CD4-positive, alpha-beta T cell treated with Interleukin-15 for 1 hour (primary cell): Measurements from ENCODE around the gene TENT5D.
"Not testable (repeated sequence)": the region's sequence is repeated elsewhere in the genome, so short reads cannot be mapped to it uniquely, and the experiment has no call there.

Experiments
- DNase-seq: peaks from one replicate; pipeline ENCODE4 v3.0.0-alpha.2; 2020

Gene TENT5D

DNA sequence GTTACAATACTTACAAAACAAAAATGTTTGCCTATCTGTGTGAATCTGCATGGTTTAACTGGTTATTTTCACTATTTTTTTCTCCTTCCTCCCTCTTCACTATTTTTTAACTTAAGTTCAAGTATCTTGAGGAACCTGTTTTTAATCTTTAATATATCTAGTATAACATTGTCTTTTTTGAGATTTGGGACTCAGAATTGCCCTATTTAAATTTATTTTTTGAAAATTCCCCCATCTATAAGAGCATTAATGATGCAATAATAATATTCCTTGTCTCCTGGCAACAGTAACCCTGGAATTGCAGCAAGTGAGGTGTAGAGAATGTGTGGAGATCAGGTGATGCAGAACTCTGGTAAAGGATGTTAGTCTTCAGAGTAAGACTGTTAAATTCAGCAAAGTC is at the start of gene TENT5D:
TENT5D (plus strand) TSS at position 301 of the 400 bp plus-strand sequence. CDS start 22,093 bp downstream, outside the sequence.
- DNase-seq: no peak

DNA sequence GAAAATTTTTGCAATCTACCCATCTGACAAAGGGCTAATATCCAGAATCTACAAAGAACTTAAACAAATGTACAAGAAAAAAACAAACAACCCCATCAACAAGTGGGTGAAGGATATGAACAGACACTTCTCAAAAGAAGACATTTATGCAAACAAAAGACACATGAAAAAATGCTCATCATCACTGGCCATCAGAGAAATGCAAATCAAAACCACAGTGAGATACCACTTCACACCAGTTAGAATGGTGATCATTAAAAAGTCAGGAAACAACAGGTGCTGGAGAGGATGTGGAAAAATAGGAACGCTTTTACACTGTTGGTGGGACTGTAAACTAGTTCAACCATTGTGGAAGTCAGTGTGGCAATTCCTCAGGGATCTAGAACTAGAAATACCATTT is 34.6 kb upstream of the TENT5D start:
- DNase-seq: not testable (repeated sequence)

DNA sequence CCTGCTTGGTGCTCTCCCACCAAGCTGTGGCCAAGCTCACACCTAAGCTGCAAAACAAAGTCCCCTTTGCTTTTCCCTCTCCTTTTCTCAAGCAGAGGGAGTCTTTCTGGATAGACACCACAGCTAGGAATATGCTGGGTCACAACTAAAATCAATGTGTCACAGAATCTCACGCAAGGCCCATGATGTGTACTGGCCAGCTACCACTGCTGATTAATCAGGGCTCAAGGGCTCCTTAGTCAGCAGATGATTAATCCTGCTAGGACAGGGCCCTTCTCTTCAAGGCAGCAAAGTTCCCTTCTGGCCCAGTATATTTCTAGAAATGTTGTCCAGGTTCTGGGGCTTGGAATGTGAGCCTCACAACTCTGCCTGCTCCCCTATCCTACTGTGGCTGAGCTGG is 32.0 kb upstream of the TENT5D start:
- no peak for DNase-seq

DNA sequence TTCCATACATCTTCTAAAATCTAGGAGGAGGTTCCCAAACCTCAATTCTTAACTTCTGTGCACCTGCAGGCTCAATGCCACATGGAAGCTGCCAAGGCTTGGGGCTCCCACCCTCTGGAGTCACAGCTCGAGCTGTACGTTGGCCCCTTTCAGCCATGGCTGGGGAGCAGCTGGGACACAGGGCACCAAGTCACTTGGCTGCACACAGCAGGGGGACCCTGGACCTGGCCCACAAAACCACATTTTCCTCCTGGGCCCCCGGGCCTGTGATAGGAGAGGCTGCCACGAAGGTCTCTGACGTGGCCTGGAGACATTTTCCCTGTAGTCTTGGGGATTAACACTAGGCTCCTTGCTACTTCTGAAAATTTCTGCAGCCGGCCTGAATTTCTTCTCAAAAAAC is 8.2 kb upstream of the TENT5D start:
- no peak for DNase-seq

DNA sequence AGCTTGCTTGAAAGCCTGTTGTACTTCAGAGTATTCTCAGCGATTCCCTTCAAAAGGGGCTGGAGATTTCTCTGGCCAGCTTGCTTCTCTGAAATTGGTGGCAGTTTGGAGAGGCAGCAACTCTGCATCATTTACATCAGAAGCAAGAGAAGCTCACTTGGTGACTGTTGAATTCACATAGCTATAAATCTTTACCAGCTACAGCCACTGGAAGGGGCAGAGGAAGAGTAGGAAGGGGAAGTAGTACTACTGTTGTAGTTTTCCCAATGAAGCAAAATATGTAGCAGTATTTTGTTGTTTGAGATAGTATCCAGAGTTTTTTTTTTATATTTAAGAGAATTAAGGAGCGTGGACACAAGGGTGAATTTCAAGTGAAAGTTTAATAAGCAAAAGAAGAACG is 2.8 kb downstream of the TENT5D start:
- DNase-seq: no peak

DNA sequence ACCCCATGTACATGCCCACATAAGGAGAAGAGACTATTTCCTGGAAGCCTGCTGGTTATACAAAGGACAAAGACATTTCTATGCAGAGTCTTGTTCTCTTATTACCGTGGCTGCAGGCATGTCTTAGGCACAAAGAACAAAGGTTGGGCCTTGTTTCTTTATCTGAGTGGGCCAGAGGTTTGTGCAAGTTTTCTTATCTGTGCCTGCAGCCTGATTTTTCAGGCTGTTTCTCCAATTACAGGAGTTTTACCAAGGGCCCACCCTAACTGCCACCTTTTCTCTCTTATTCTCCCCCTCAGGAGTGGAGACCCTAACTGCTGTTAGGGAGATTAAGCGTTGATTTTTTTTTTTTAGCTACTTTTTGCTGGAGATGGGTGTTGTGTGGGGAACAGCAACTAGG is 3.5 kb downstream of the TENT5D start:
- DNase-seq: no peak

DNA sequence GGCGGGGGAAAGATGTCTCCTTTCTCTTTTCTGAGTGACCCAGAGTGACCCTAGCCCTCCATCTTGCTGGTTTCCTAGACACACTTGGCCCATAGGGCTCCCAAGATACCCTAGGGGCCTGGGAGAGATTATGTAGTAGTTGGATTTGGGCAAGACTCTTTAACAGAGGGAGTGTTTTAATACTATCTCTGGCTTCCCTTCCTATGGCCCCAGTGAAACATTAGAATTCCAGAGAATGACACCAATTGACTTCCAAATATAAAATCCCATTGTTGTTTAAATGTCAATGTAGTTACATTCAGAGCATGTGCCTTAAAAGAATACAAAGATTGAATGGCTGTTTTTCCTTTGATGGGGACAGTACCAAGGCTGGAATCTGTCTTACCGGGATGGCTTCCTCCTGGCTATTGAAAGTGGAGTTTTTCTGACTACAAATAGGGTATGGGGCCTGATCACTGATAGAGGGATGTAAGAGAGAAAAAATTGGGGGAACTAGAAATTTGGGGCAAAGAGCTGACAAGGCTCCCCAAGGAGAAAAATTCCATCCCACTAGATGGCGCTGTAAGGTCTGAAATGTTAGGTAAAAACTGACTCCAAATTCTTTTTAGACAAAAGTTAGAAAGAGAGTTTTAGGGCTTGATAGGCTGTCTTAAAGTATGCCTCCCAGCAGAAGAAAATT is 10.7 kb downstream of the TENT5D start:
- no peak for DNase-seq

DNA sequence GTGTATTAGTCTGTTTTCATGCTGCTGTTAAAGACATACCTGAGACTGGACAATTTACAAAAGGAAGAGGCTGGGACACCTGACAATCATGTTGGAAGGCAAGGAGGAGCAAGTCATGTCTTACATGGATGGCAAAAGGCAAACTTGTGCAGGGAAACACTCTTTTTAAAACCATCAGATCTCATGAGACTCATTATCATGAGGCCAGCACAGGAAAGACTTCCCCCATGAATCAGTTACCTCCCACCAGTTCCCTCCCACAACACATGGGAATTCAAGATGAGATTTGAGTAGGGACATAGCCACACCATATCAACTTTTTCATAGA is 11.2 kb downstream of the TENT5D start:
- no peak for DNase-seq

DNA sequence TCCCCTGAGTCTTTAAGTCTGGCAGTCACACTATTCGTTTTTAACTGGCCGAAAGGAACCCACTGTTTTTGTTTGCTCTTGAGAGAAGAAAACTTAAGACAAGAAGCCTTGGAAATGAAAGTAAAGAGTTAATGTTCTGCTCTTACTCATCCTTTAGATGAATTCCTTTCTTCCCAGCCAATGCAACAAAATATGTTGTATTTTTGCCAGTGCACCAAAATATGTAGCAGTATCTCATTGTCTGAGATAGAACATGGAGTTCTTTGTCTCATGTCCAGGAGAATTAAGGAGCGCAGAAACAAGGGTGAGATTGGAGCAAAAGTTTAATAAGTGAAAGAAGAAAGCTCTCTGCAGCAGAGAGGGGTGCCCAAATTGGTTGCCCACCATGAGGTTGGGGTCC is 12.2 kb downstream of the TENT5D start:
- no peak for DNase-seq

DNA sequence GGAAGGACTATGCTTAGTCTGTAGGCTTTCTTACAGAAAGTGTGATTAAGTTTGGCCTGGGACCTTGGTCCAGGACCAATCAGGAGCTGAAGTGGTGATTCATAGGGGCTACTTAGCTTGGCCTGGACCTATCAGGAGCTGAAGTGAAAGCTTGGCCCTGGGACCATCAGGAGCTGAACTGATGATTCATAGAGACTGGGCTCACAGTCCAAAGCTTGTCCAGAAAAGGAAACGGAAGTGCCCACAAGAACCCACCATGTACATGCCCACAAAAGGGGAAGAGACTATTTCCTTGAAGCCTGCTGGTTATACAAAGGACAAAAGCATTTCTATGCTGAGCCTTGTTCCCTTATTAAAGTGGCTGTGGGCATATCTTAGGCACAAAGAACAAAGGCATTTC is 12.6 kb downstream of the TENT5D start:
- no peak for DNase-seq

DNA sequence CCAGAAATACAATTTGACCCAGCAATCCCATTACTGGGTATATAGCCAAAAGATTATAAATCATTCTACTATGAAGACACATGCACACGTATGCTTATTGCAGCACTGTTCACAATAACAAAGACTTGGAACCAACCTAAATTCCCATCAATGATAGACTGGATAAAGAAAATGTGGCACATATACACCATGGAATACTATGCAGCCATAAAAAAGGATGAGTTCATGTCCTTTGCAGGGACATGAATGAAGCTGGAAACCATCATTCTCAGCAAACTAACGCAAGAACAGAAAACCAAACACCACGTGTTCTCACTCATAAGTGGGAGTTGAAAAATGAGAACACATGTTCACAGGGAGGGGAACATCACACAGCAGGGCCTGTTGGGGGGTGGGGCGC is 47.9 kb downstream of the TENT5D start:
- DNase-seq: not testable (repeated sequence)

DNA sequence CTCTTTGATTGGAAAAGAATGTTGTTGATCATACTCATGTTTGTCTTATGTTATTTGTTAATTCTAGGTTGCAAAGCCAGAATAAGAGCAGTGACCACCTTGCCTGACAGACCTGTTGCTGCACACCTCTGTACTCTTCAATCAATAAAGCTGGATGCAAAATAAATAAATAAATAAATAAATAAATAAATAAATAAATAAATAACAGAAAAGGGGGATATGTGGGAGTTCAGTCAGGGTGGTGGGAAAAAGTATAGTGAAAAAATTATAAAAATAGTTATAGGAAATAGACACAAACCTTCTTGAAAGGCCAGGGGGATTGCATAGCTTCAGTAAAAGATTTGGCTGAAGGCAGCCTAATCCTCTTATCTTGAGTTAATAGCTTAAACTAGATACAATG is 51.3 kb downstream of the TENT5D start:
- no peak for DNase-seq

DNA sequence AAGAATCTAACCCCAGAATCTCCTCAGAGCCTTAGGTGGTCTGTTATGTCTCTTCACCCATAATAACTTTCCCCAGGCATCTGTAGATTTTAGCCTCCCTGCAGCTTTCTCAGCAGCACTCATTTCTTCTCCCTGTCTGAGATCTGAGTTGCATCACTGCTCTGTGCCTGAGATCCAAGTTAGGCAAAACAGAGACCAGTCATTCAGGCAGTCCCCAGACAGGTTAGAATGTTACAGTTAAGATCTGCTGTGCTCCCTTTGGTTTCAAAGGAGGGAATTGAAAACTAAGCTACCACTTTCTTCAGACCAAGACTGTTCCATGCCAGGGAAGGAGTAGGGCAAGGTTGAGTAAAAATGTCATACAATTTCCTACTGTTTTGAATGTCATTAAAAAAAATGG is 65.3 kb downstream of the TENT5D start:
- DNase-seq: no peak

DNA sequence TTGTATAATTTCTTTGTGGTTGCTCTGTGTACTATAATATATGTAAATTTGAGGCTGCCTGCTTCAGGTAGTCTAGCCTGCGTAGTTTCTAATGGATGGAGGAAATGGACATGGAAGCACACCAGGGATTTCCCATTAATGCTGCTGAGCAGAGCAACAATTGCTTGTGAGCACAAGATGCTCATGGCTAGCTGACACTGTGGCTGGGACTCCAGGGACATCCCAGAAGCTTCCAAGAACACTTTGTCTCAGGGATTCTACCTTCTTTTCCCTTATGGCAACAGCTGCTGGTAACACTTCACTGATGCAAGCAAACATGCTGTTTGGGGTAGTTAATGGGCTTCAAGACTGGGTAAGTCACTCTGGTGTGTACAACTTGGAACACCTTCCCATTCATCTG is 66.1 kb downstream of the TENT5D start:
- no peak for DNase-seq

DNA sequence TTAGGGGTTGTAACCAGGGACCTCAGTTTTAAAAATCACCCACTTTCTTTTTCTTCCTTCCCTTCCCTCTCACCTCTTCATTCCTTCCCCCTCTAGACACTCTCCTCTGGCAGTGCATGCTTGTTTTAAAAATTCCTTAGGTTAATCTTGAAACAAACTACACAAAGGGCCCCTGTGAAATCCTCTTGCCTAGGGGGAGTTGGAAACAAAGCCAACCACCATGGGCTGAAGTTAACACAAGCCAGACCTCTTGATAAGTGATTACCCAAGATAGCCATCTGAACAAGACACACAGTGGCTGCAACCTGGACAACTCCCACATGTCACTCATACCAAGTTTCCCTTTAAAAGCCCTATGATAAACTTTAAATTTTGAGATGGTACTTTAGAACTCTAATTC is 68.9 kb downstream of the TENT5D start:
- DNase-seq: no peak
